Putamen (tissue), 1 donor: ENCODE data around the gene FGF3.

Experiments used
- DNase-seq: peaks from one replicate; pipeline ENCODE4 v3.0.0-alpha.2; 2016; ENCODE audit warnings: low spot score

Gene FGF3

GRCh38 chr11:69818603-69819441, at the start of gene FGF3:
FGF3 (minus strand) TSS chr11:69819416; CDS start chr11:69818933, 483 bp downstream.
- DNase-seq: no peak

- no peak for DNase-seq
Observed at GRCh38 chr11:69868871-69869270, 49.7 kb upstream of the FGF3 start.

- DNase-seq: no peak
Observed at GRCh38 chr11:69868006-69868810, 49.0 kb upstream of the FGF3 start.

- DNase-seq: peak; percentile 3
Observed at GRCh38 chr11:69867076-69868005, 48.1 kb upstream of the FGF3 start.

GRCh38 chr11:69866648-69867047, 47.4 kb upstream of the FGF3 start:
- no peak for DNase-seq

- DNase-seq: no peak
Observed at GRCh38 chr11:69865707-69866106, 46.5 kb upstream of the FGF3 start.

- no peak for DNase-seq
Observed at GRCh38 chr11:69864686-69865661, 45.8 kb upstream of the FGF3 start.

- no peak for DNase-seq
Observed at GRCh38 chr11:69863544-69864200, 44.5 kb upstream of the FGF3 start.

- DNase-seq: no peak
Observed at GRCh38 chr11:69862797-69863543, 43.8 kb upstream of the FGF3 start.

- DNase-seq: no peak
Observed at GRCh38 chr11:69862331-69862771, 43.1 kb upstream of the FGF3 start.

- no peak for DNase-seq
Observed at GRCh38 chr11:69861901-69862300, 42.7 kb upstream of the FGF3 start.

- no peak for DNase-seq
Observed at GRCh38 chr11:69860796-69861445, 41.7 kb upstream of the FGF3 start.

- no peak for DNase-seq
Observed at GRCh38 chr11:69860244-69860643, 41.0 kb upstream of the FGF3 start.

GRCh38 chr11:69859275-69859934, 40.2 kb upstream of the FGF3 start:
- no peak for DNase-seq

GRCh38 chr11:69855421-69855820, 36.2 kb upstream of the FGF3 start:
- DNase-seq: no peak

GRCh38 chr11:69854713-69855112, 35.5 kb upstream of the FGF3 start:
- no peak for DNase-seq

- no peak for DNase-seq
Observed at GRCh38 chr11:69852056-69852455, 32.8 kb upstream of the FGF3 start.

GRCh38 chr11:69848201-69848600, 29.0 kb upstream of the FGF3 start:
- no peak for DNase-seq
